ENCODE data around the gene GRK2. TPM values are rescaled to one million over a fixed set of nuclear protein-coding genes. Genes with fewer than 3 reads are reported as not detected.

The GRK2 gene
- total and polyA plus RNA-seq, 9 of the 15 experiments (the other 6 are each of a cell fraction or from before 2014, with no cell fraction given) = 0.24 to 95.8 (median 56.5) TPM

GRCh38 chr11:67276781-67277230 lies 10.5 kb downstream of the GRK2 start (continued):
- TF ChIP-seq ZBTB33 (CRISPR knock-in tag; IDR thresholded peaks at IDR 0.05) (peak; percentile 37; the same call in 1 of the 2 replicates), ZNF431 (CRISPR knock-in tag; IDR thresholded peaks at IDR 0.05) (peak; percentile 58; the same call in 1 of the 2 replicates), ARNT (IDR thresholded peaks at IDR 0.05) (no peak), E2F8 (IDR thresholded peaks at IDR 0.05; ENCODE audit: low read depth, partially characterized antibody) (no peak), ZFX (CRISPR knock-in tag; IDR thresholded peaks at IDR 0.05) (peak; percentile 86), NCOR1 (IDR thresholded peaks at IDR 0.05) (no peak), MTA3 (IDR thresholded peaks at IDR 0.05; ENCODE audit: borderline replicate concordance) (0 out of 2 replicates have a peak, but pooled peaks have one; percentile 43), SMARCE1 (IDR thresholded peaks at IDR 0.05) (0 out of 2 replicates have a peak, but pooled peaks have one; percentile 33), NR2C1 (IDR thresholded peaks at IDR 0.05) (0 out of 2 replicates have a peak, but pooled peaks have one; percentile 13), NR2C1 (tag; IDR thresholded peaks at IDR 0.05) (peak; percentile 22; the same call in 1 of the 2 replicates), ZNF263 (CRISPR knock-in tag; IDR thresholded peaks at IDR 0.05; ENCODE audit: borderline replicate concordance) (0 out of 2 replicates have a peak, but pooled peaks have one; percentile 17), ZNF232 (CRISPR knock-in tag; IDR thresholded peaks at IDR 0.05) (0 out of 2 replicates have a peak, but pooled peaks have one; percentile 23), CTCFL (IDR thresholded peaks at IDR 0.05; ENCODE audit: borderline replicate concordance, insufficient read depth, low read depth, low read length, poor library complexity, severe bottlenecking) (peak; percentile 51), SFPQ (IDR thresholded peaks at IDR 0.05; ENCODE audit: low read depth, low read length) (no peak), SIN3B (IDR thresholded peaks at IDR 0.05; ENCODE audit: low read depth) (0 out of 2 replicates have a peak, but pooled peaks have one; percentile 19), ZNF740 (CRISPR knock-in tag; IDR thresholded peaks at IDR 0.05) (0 out of 2 replicates have a peak, but pooled peaks have one; percentile 26), ZNF740 (tag; IDR thresholded peaks at IDR 0.05) (peak in 1 of 2 experiments; percentile 68; a peak in 1 of 4 replicates), ZNF134 (CRISPR knock-in tag; conservative IDR thresholded peaks at IDR 0.05) (no peak)

All from K562 (cell line).